Measurements from ENCODE around the gene ASIC2. TPM values are rescaled to one million over a fixed set of nuclear protein-coding genes. Genes with fewer than 3 reads are reported as not detected.

Gene ASIC2
- total RNA-seq, 1 donor: 0.18 TPM

- TF ChIP-seq CTCF (IDR thresholded peaks at IDR 0.05; ENCODE audit: insufficient read depth, low read length): no peak
- DNase-seq (ENCODE audit: low read depth): no peak
- no peak overlapping the region for H3K4me3 ChIP-seq (ENCODE audit: low read depth, low read length)
Observed at GRCh38 chr17:33240362-33240761, 52.7 kb downstream of the ASIC2 start.

DNA sequence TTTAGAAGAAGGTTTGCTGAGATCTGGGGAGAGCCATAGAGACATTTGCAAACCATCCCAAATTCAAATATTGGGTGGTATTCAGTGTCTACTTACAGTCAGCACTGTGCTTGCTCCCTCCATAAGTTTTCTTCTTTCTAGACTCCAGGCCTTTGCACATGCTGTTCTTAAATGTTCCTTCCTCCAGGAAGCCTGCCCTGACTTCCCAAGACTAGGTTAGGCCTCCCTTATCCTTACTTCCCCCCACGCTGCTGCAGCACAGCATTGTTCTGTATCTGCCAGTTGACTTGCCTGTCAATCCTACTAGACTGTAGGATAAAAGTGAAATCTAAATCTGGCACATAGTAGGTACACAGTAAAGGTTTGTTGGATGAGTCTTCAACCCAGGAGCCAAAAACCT lies 53.4 kb downstream of the ASIC2 start:
- DNase-seq (ENCODE audit: low read depth): no peak
- H3K4me3 ChIP-seq (ENCODE audit: low read depth, low read length): no peak overlapping the region
- no peak for TF ChIP-seq CTCF (IDR thresholded peaks at IDR 0.05; ENCODE audit: insufficient read depth, low read length)

DNA sequence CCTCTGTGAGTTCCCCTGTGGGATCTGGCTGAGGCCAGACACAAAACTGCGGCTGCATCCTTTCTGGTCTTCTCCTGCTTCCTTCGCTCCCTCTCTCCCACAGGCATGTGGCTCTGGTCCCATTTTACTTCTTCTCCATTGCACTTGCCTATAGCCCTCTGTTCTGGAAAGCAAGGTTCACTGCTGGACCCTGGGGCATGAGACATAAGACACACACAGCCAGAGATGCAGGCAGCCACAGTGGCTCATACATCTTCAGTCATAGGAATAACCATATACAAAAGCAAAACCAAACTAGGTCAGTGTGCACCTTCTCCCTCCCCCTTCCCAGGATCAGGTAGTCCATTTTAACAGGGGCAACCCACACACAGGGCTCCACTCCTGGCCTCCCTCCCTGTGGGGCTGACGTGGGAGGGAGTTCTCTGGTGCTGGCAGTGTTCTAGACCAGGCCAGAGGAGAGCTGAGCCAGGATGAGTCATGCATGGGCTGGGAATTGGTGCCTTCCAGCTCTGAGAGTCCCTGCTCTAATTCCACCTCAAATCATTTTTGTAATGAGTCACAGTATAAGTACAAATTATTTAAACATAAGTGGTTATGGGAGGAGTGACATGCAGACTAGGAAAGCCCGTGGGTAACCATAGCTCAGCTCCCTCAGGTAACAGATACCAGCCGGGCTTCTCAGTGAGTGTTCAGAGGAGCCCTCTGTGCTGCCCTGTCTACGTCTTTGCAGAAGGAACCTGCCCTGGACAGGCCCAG lies 58.0 kb downstream of the ASIC2 start:
- no peak for TF ChIP-seq CTCF (IDR thresholded peaks at IDR 0.05; ENCODE audit: insufficient read depth, low read length)
- DNase-seq (ENCODE audit: low read depth): peak; percentile 91
- no peak overlapping the region for H3K4me3 ChIP-seq (ENCODE audit: low read depth, low read length)

DNA sequence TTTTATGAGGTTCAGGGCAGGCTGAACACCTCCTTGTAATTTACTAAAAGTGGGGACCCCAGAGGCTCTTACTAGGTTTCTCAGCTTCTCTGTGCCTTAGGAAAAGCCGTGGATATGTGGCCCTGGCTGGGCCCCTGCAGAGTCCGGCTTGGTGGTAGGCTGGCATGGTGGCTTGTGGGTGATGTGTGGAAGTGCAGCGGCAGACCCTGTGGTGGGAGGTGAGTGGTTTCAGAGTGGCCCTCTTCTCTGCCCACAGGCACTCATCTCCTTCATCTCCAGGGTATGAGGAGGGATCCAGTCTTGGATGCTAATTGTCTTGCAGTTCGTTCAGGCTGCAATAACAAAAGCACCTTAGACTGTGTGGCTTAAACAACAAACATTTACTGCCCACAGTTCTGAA lies 58.9 kb downstream of the ASIC2 start:
- H3K4me3 ChIP-seq (ENCODE audit: low read depth, low read length): no peak overlapping the region
- TF ChIP-seq CTCF (IDR thresholded peaks at IDR 0.05; ENCODE audit: insufficient read depth, low read length): no peak
- no peak for DNase-seq (ENCODE audit: low read depth)

DNA sequence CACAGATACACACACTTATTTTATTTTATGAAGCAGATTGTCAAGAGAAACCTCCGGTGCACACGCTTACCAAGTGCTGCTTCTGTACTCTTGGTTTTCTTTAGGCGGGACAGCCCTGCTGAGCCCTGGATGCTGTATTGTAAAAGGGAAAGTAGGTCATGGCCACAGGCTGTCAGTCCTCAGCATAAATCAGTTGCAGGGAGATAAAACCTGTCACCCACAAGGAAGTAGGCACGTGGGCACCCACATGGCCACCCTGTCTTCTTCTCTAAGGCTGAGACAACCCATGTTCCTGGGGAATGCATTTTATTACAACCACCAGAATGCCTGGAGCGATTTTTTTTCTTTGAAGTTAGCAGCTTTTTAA lies 59.3 kb downstream of the ASIC2 start:
- no peak overlapping the region for H3K4me3 ChIP-seq (ENCODE audit: low read depth, low read length)
- no peak for DNase-seq (ENCODE audit: low read depth)
- TF ChIP-seq CTCF (IDR thresholded peaks at IDR 0.05; ENCODE audit: insufficient read depth, low read length): no peak

DNA sequence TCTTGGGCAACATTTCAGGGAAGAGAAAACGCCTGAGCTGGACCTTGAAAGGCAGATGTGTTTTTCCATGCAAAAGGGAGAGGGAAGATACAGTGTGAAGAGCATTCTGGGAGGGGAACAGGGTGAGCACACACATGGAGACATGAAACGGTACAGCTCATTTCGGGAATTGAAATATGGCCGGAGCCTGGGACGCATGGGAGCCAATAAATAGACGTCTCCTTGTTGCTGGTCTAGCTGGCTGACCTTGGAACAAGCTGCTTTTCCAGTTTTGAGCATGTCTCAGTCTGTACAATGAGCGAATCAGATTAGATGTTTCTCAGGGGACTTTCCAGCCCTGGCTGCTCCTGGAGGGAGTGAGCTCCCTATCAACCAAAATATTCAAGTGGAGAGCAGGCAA lies 63.6 kb downstream of the ASIC2 start:
- no peak for TF ChIP-seq CTCF (IDR thresholded peaks at IDR 0.05; ENCODE audit: insufficient read depth, low read length)
- no peak overlapping the region for H3K4me3 ChIP-seq (ENCODE audit: low read depth, low read length)
- no peak for DNase-seq (ENCODE audit: low read depth)

- no peak for DNase-seq (ENCODE audit: low read depth)
- H3K4me3 ChIP-seq (ENCODE audit: low read depth, low read length): no peak overlapping the region
- TF ChIP-seq CTCF (IDR thresholded peaks at IDR 0.05; ENCODE audit: insufficient read depth, low read length): no peak
Observed at GRCh38 chr17:33229028-33229427, 64.1 kb downstream of the ASIC2 start.

Data from fibroblast of the aortic adventitia (primary cell).